Stimulated activated CD8-positive, alpha-beta memory T cell treated with anti-CD3 and anti-CD28 coated beads, Interleukin-4, amount 100 ng/mL, for 1 hour (primary cell): ENCODE data around the gene KANSL2.

Experiments used
- DNase-seq, 2 donors: peaks; one replicate each; pipeline ENCODE4 v3.0.0-alpha.2; 2020; ENCODE audit warnings: low read depth in 2 of 2, low spot score in 1 of 2

The KANSL2 gene

GRCh38 chr12:48615681-48616080, 66.4 kb downstream of the KANSL2 start:
- DNase-seq: no peak

GRCh38 chr12:48613321-48613720, 68.7 kb downstream of the KANSL2 start:
- no peak for DNase-seq
